GM19463 (cell line): Measurements from ENCODE around the gene DCN.

Source experiments
- ATAC-seq: cut with Tn5 transposase; IDR thresholded peaks from one replicate; pipeline ENCODE4 v1.9.1; 2021; ENCODE audit warnings: mild to moderate bottlenecking, moderate library complexity; ENCODE audit not compliant: unreplicated experiment

DCN gene

DNA sequence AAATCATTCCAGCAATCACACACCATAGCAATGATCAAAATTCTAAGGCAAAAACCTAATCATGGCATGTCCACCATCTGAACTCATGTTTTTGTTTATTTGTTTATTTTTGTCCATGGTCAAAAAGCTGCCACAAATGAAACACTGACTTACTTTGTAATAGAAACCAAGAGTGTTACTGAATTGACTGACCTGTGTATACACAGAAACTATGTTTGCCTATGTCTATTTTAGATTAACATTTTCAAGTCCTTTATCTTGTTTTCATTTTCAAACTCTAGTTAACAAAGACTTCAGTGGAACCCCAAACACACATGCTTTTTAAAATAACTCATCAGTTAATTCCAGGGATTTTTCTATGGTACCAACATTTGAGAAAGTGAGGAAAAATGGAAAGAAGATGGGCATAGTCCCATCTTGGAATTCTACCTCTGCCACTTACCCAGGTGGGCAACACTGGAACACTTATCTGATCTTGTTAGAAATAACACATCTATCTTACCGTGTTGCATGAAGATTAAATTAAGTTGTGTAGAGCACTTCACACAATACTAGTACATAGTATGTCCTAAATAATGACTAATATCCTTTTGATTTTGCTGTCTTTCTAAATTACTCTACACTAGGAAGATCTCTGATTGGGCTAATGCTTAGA is 77.7 kb downstream of the DCN start:
- no peak for ATAC-seq

GRCh38 chr12:91103624-91104023 is 79.0 kb downstream of the DCN start:
- ATAC-seq: no peak

DNA sequence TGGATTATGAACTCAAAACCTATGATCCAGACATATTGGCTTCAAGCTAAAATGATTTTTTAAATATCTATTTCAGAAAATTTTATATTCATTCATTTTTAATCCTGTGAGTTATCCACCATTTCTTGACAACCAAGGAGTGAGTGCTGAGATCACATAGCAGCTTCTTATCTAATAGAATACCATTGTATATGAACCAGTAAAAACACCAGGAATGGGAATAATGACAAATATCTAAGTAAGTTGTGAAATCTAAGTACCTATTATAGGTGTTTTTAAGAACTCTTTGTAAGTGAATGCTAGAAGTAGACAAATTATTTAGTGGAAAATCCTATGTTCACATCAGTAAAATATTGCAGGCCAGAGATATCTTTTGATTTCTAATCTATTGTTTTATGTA is 79.5 kb downstream of the DCN start:
- ATAC-seq: no peak

- ATAC-seq: no peak
These were observed 81.7 kb downstream of the DCN start for GRCh38 chr12:91100906-91101305.

GRCh38 chr12:91099836-91100235 is 82.8 kb downstream of the DCN start:
- no peak for ATAC-seq

GRCh38 chr12:91099341-91099740 is 83.3 kb downstream of the DCN start:
- ATAC-seq: no peak

GRCh38 chr12:91098941-91099340 is 83.7 kb downstream of the DCN start:
- no peak for ATAC-seq

DNA sequence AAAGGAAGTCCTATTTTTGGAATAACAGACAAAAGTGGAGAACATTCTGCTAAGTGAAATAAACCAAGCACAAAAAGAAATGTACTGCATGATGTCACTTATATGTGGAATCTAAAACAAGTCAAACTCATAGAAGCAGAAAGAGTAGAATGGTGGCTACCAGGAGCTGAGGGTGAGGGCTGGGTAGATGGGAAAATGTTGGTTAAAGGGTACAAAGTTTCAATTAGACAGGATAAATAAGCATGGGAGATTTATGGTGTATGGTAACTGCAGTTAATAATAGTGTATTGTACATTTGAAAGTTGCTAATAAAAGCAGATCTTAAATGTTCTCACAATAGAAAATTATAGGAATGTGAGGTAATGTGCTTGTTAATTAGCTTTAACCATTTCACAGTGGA is 84.2 kb downstream of the DCN start:
- no peak for ATAC-seq

DNA sequence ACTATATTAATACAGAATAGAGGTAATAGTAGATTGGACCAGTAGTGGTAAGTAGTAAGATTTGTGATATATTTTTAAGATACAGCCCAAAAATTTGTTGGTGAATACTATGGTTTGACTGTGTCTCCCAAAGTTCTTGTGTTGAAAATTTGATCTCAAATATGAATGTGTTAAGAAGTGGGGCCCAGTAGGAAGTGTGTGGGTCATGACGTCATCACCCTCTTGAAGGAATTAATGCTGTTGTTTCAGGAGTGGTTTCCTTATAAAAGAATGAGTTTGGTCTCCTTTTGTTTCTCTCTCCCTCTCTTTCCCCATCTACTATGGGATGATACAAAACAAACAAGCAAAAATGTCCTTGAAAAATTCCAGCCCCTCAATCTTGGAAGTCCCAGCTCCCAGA is 87.7 kb downstream of the DCN start:
- ATAC-seq: no peak

DNA sequence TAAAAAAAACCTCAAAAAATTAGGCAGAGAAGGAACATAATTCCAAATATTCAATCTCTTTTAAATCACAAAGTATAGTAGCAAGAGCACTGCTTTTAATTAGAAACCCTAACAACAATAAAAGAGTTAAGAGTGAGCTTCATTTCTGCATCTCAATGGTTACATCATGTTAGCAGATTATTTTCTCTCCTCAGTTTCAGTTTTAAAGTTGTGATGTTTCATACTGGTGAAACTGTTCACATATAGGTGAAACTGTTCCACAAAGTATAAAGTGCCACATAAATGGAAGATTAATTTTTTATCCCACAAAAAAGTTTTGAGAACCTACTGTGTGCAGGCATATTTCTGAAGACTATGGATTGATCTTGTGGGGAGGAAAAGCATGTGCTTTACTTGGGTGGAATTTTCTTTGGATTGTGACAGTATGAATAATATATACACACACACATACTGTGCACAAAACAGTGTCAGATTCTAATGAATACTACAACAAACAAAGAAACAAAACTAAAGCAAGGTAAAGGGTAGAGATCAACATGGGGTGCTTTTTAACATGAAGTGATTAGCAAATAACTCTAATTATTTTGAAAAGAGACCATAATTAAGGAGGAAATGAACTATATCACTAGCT is 88.5 kb downstream of the DCN start:
- ATAC-seq: no peak

GRCh38 chr12:91093341-91093740 is 89.3 kb downstream of the DCN start:
- ATAC-seq: no peak

GRCh38 chr12:91091916-91092715 is 90.5 kb downstream of the DCN start:
- no peak for ATAC-seq
